Esophagus muscularis mucosa (tissue), 4 donors: ENCODE measurements around the gene PDIA6. TPM values are rescaled to one million over a fixed set of nuclear protein-coding genes. Genes with fewer than 3 reads are reported as not detected.

Experiments used
- DNase-seq: peaks from one replicate; pipeline ENCODE4 v3.0.0-alpha.2; 2017; ENCODE audit errors: extremely low spot score
- H3K27ac ChIP-seq, 4 donors: fragments of 200-600 bp; sonication (generic); replicated peaks in 1 of 4; 1 replicate in 3 of 4; 2 replicates in 1 of 4; pipeline ENCODE4 v1.5.1; 2016 to 2019; ENCODE audit warnings: mild to moderate bottlenecking in 1 of 4
- H3K27me3 ChIP-seq, 4 donors: fragments of 200-600 bp; sonication (generic); one replicate each; pipeline versions ENCODE4 v1.5.1 to v1.6.0; 2016 to 2019
- H3K36me3 ChIP-seq, 4 donors: fragments of 200-600 bp; sonication (generic); one replicate each; pipeline ENCODE4 v1.5.1; 2016 to 2019
- H3K4me1 ChIP-seq, 4 donors: fragments of 200-600 bp; sonication (generic); one replicate each; pipeline ENCODE4 v1.5.1; 2016 to 2019
- H3K4me3 ChIP-seq, 4 donors: fragments of 200-600 bp; sonication (generic); 1 replicate in 2 of 4; 2 replicates in 2 of 4; pipeline ENCODE4 v1.5.1; 2016 to 2019; ENCODE audit warnings: mild to moderate bottlenecking in 4 of 4, moderate library complexity in 1 of 4
- H3K9me3 ChIP-seq, 4 donors: fragments of 200-600 bp; sonication (generic); 1 replicate in 3 of 4; 2 replicates in 1 of 4; pipeline ENCODE4 v1.5.1; 2016 to 2019
- EP300 ChIP-seq: sonication (generic); formaldehyde crosslinking; IDR thresholded peaks from one replicate; pipeline ENCODE4 v1.6.1; 2017; ENCODE audit warnings: antibody characterized with exemption
- POLR2A ChIP-seq: fragments of 450-650 bp; IDR thresholded peaks from one replicate; pipeline ENCODE4 v1.6.1; 2017; ENCODE audit warnings: antibody characterized with exemption, moderate library complexity, mild to moderate bottlenecking, low read depth
- POLR2AphosphoS5 ChIP-seq, 2 donors: sonication (generic); formaldehyde crosslinking; IDR thresholded peaks; one replicate each; pipeline ENCODE4 v1.6.1; 2017; ENCODE audit warnings: antibody characterized with exemption in 2 of 2
- whole genome bisulfite sequencing: methylation state at CpG from one replicate; pipeline ENCODE4 v1.1.5; 2018; 5-methylcytosine and 5-hydroxymethylcytosine counted together
- intact Hi-C: fragments of 100-400 bp; cut with DNase I; formaldehyde crosslinking; loops from one replicate; pipeline ENCODE4 v1.15.1; 2023
- total RNA-seq, 4 donors: library from RNA; depleted of rRNA; stranded (reverse); fragments of >200 nt; gene quantifications; one replicate each; pipeline versions ENCODE4 v1.1.0 to v1.2.1, GENCODE V29; 2016
- TF ChIP-seq, protein P1 (sequence below), 3 experiments: fragments of 200-600 bp in 2 of 3; fragments of 450-650 bp in 1 of 3; sonication (generic) in 2 of 3; IDR thresholded peaks; one replicate each; pipeline ENCODE4 v1.5.1; 2017 to 2019; ENCODE audit warnings: antibody characterized with exemption in 3 of 3, mild to moderate bottlenecking in 2 of 3, moderate library complexity in 1 of 3

Gene PDIA6
- total RNA-seq, 4 donors from 2014 or later: 64.8 to 99.7 (median 85.3) TPM

GRCh38 chr2:10830203-10830602 lies 17.6 kb upstream of the PDIA6 start:
- 78% methylated on average over 7 of the region's 8 CpGs for WGBS
- no peaks in the 10 kb centered on the region for H3K9me3 ChIP-seq
- no peak overlapping the region for H3K27ac ChIP-seq
- H3K4me3 ChIP-seq: no peak overlapping the region
- H3K4me1 ChIP-seq: peaks cover 7 to 13% (median 11%) of the 10 kb centered on the region in 4 donors
- intact Hi-C loops: no loop called here
- no peak for TF ChIP-seq POLR2AphosphoS5 (IDR thresholded peaks at IDR 0.05)
- no peak for TF ChIP-seq EP300
- TF ChIP-seq POLR2A: no peak
- TF ChIP-seq, protein P1, sequence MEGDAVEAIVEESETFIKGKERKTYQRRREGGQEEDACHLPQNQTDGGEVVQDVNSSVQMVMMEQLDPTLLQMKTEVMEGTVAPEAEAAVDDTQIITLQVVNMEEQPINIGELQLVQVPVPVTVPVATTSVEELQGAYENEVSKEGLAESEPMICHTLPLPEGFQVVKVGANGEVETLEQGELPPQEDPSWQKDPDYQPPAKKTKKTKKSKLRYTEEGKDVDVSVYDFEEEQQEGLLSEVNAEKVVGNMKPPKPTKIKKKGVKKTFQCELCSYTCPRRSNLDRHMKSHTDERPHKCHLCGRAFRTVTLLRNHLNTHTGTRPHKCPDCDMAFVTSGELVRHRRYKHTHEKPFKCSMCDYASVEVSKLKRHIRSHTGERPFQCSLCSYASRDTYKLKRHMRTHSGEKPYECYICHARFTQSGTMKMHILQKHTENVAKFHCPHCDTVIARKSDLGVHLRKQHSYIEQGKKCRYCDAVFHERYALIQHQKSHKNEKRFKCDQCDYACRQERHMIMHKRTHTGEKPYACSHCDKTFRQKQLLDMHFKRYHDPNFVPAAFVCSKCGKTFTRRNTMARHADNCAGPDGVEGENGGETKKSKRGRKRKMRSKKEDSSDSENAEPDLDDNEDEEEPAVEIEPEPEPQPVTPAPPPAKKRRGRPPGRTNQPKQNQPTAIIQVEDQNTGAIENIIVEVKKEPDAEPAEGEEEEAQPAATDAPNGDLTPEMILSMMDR (IDR thresholded peaks at IDR 0.05): no peak
- no peak for DNase-seq
- H3K36me3 ChIP-seq: no peaks in the 10 kb centered on the region
- peaks cover 0 to 72% (median 0%) of the 10 kb centered on the region in 4 donors for H3K27me3 ChIP-seq

DNA sequence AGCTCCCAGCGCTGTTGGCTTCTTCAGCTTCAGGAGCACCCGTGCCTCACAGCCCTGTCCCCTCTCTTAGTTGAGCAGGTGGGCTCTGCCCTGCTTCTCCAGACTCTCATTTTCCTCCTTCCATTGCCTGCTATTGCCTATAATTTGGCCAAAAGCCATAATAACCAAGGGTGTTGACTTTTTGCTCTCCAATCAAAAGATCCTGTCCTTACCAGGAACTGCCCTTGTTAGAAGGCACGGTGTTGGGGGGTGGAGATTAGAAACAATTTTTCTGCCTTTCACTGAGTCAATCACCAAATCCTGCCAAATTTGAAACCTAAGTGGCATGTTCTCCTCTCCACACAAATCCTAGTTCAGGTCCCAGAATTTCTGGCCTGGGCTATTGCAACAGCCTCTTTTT lies 16.7 kb upstream of the PDIA6 start:
- TF ChIP-seq POLR2AphosphoS5 (IDR thresholded peaks at IDR 0.05) (no peak), EP300 (no peak)
- TF ChIP-seq, protein P1 (IDR thresholded peaks at IDR 0.05): no peak
- H3K36me3 ChIP-seq: no peaks in the 10 kb centered on the region
- no peak overlapping the region for H3K4me3 ChIP-seq
- H3K27ac ChIP-seq: no peak overlapping the region
- peaks cover 7 to 10% (median 8%) of the 10 kb centered on the region in 4 donors for H3K4me1 ChIP-seq
- peaks cover 0 to 70% (median 0%) of the 10 kb centered on the region in 4 donors for H3K27me3 ChIP-seq
- no peak for DNase-seq
- WGBS: 81% methylated on average over 3 of the region's 3 CpGs
- intact Hi-C loops: no loop called here
- H3K9me3 ChIP-seq: no peaks in the 10 kb centered on the region

GRCh38 chr2:10828346-10828745 lies 15.8 kb upstream of the PDIA6 start:
- Histone ChIP-seq H3K9me3 (no peaks in the 10 kb centered on the region), H3K4me3 (no peak overlapping the region), H3K27ac (no peak overlapping the region), H3K36me3 (no peaks in the 10 kb centered on the region), H3K27me3 (peaks cover 0 to 75% (median 0%) of the 10 kb centered on the region in 4 donors), H3K4me1 (peaks cover 7 to 10% (median 8%) of the 10 kb centered on the region in 4 donors)
- intact Hi-C loops: no loop called here
- WGBS: 76% methylated on average over 10 of the region's 11 CpGs
- DNase-seq: no peak
- TF ChIP-seq POLR2AphosphoS5 (IDR thresholded peaks at IDR 0.05): no peak
- no peak for TF ChIP-seq EP300
- TF ChIP-seq, protein P1 (IDR thresholded peaks at IDR 0.05): no peak
- TF ChIP-seq POLR2A: no peak

DNA sequence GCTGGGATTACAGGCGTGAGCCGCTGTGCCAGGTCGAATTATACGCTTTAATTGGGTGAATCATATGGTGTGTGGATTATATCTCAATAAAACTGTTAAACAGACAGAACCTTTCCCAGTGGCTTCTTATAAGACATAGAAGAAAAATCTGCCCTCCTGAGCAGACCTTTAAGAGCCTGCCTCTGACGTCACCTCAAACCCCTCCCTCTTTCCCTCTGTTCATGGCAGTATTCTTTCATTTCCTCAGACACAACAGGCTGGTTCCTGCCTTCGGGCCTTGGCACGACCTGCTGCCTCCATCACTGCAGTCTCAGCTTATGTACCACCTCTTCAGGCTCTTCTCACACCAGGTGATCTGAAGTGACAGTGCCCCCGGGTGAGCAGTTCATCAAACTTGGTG lies 14.0 kb upstream of the PDIA6 start:
- TF ChIP-seq EP300: no peak
- intact Hi-C loops: no loop called here
- no peak overlapping the region for H3K27ac ChIP-seq
- no peak overlapping the region for H3K4me3 ChIP-seq
- H3K27me3 ChIP-seq: peaks cover 0 to 60% (median 0%) of the 10 kb centered on the region in 4 donors
- H3K9me3 ChIP-seq: no peaks in the 10 kb centered on the region
- no peaks in the 10 kb centered on the region for H3K4me1 ChIP-seq
- 78% methylated on average over 8 of the region's 8 CpGs for WGBS
- H3K36me3 ChIP-seq: no peaks in the 10 kb centered on the region
- DNase-seq: no peak

DNA sequence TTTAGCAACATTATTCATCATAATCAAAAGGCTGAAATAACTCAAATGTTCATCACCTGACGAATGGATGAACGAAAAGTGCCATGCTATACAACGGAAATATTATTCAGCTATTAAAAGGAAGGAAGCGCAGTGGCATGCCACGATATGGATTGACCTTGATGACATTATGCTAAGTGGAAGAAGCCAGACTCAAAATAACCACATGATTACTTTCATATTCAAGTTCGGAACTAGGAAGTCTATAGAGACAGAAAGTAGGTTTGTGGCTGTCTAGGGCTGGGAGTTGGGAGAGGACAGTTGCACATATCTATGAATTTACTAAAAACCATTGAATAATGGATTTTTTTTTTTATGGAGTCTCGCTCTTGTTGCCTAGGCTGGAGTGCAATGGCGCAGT lies 13.4 kb upstream of the PDIA6 start:
- WGBS: 80% methylated on average over 8 of the region's 8 CpGs
- Histone ChIP-seq H3K27me3 (peaks cover 0 to 59% (median 0%) of the 10 kb centered on the region in 4 donors), H3K27ac (no peak overlapping the region), H3K4me3 (no peak overlapping the region), H3K36me3 (no peaks in the 10 kb centered on the region), H3K9me3 (no peaks in the 10 kb centered on the region), H3K4me1 (no peaks in the 10 kb centered on the region)
- intact Hi-C loops: no loop called here
- DNase-seq: no peak
- TF ChIP-seq POLR2AphosphoS5 (IDR thresholded peaks at IDR 0.05) (no peak), POLR2A (no peak), EP300 (no peak)
- TF ChIP-seq, protein P1 (IDR thresholded peaks at IDR 0.05): no peak
